ENCODE measurements around the gene RCBTB2. TPM values are rescaled to one million over a fixed set of nuclear protein-coding genes. Genes with fewer than 3 reads are reported as not detected.

The RCBTB2 gene
- polyA plus RNA-seq, 3 donors, result 55.5 to 100 (median 64.4) TPM

DNA sequence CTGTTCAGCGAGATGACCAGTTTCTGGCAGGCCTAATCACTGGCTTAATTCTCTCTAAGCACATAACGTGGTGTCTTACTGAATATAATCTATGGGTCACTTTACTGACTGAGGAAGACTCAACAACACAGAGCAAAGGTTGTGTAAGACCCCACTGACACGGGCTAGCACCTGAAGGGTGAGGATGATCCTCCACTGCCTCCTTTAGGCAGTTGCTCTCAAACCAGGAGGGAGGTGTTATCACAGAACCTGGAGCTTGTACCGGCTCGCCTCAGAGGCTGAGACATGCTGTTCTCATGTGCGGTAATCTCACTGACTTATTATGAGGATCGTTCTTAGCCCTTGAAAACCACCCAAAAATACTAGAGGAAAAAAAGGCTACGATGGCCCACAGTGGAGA, 28.3 kb downstream of the RCBTB2 start:
- Histone ChIP-seq H3K79me2 (ENCODE audit: insufficient read depth, low read length) (peaks cover 10% of the 10 kb centered on the region), H3K36me3 (replicated peaks in 1 of 2; ENCODE audit: control insufficient read depth in 1 of 2, insufficient read depth in 2 of 2, low read length in 2 of 2) (peaks cover 8 to 50% of the 10 kb centered on the region in 2 donors), H3K4me3 (replicated peaks in 1 of 3; ENCODE audit: low read depth in 2 of 3, low read length in 3 of 3) (no peak overlapping the region), H3K4me2 (replicated peaks; ENCODE audit: extremely low read depth, low read length, poor library complexity, severe bottlenecking) (no peak overlapping the region), H4K20me1 (ENCODE audit: insufficient read depth, low read length) (no peaks in the 10 kb centered on the region), H3K4me1 (ENCODE audit: control insufficient read depth in 1 of 2, insufficient read depth in 2 of 2, low read length in 2 of 2) (peaks cover 72 to 86% of the 10 kb centered on the region in 2 donors), H3K27me3 (ENCODE audit: control insufficient read depth in 2 of 2, insufficient read depth in 2 of 2, low read length in 2 of 2) (no peaks in the 10 kb centered on the region), H3K9ac (ENCODE audit: insufficient read depth, low read length, poor library complexity, severe bottlenecking) (peak overlapping the region; percentile 27), H3K27ac (ENCODE audit: low read depth in 1 of 2, low read length in 2 of 2) (peak overlapping the region; percentile 93 to 97), H2AFZ (ENCODE audit: insufficient read depth, low read depth, low read length, poor library complexity, severe bottlenecking) (no peak overlapping the region), H3K9me3 (replicated peaks in 1 of 2; ENCODE audit: control insufficient read depth in 1 of 2, insufficient read depth in 1 of 2, low read length in 2 of 2) (no peaks in the 10 kb centered on the region)
- no peak for TF ChIP-seq CTCF (IDR thresholded peaks at IDR 0.05)
- H3K9me3 Mint-ChIP-seq, result peaks cover 0 to 2% (median 0%) of the 10 kb centered on the region in 7 donors
- H3K4me3 Mint-ChIP-seq, result no peak overlapping the region
- H3K27ac Mint-ChIP-seq, result peak overlapping the region; percentile 80 to 98 (median 95)
- intact Hi-C loops (cut with micrococcal nuclease), result loop anchor here (5.0 to 10.0 kb wide), 4 partner anchors 60 to 478 kb away; no protein-coding TSS in a partner anchor
- peaks cover 0 to 3% (median 1%) of the 10 kb centered on the region in 3 donors for H3K27me3 Mint-ChIP-seq (ENCODE audit: low read depth in 3 of 3)
- H3K4me1 Mint-ChIP-seq, result peaks cover 80% of the 10 kb centered on the region
- 100% methylated on average over 2 of the region's 8 CpGs for WGBS (ENCODE audit: insufficient coverage)
- H3K36me3 Mint-ChIP-seq, result peaks cover 57 to 82% of the 10 kb centered on the region in 2 donors
- peak in 1 of 3 donors; percentile 18 for DNase-seq

- Histone ChIP-seq H3K9me3 (replicated peaks in 1 of 2; ENCODE audit: control insufficient read depth in 1 of 2, insufficient read depth in 1 of 2, low read length in 2 of 2) (no peaks in the 10 kb centered on the region), H2AFZ (ENCODE audit: insufficient read depth, low read depth, low read length, poor library complexity, severe bottlenecking) (no peak overlapping the region), H3K4me3 (replicated peaks in 1 of 3; ENCODE audit: low read depth in 2 of 3, low read length in 3 of 3) (no peak overlapping the region), H3K4me2 (replicated peaks; ENCODE audit: extremely low read depth, low read length, poor library complexity, severe bottlenecking) (no peak overlapping the region), H3K27ac (ENCODE audit: low read depth in 1 of 2, low read length in 2 of 2) (peak overlapping the region in 1 of 2 donors; percentile 87), H3K4me1 (ENCODE audit: control insufficient read depth in 1 of 2, insufficient read depth in 2 of 2, low read length in 2 of 2) (peaks cover 76 to 90% of the 10 kb centered on the region in 2 donors), H3K9ac (ENCODE audit: insufficient read depth, low read length, poor library complexity, severe bottlenecking) (no peak overlapping the region), H4K20me1 (ENCODE audit: insufficient read depth, low read length) (no peaks in the 10 kb centered on the region), H3K36me3 (replicated peaks in 1 of 2; ENCODE audit: control insufficient read depth in 1 of 2, insufficient read depth in 2 of 2, low read length in 2 of 2) (peaks cover 8 to 51% of the 10 kb centered on the region in 2 donors), H3K79me2 (ENCODE audit: insufficient read depth, low read length) (peaks cover 10% of the 10 kb centered on the region), H3K27me3 (ENCODE audit: control insufficient read depth in 2 of 2, insufficient read depth in 2 of 2, low read length in 2 of 2) (no peaks in the 10 kb centered on the region)
- WGBS (ENCODE audit: insufficient coverage), result 93% methylated on average over 3 of the region's 19 CpGs
- TF ChIP-seq CTCF (IDR thresholded peaks at IDR 0.05), result no peak
- no peak for DNase-seq
- H3K27me3 Mint-ChIP-seq (ENCODE audit: low read depth in 3 of 3), result peaks cover 0 to 4% (median 0%) of the 10 kb centered on the region in 3 donors
- H3K9me3 Mint-ChIP-seq, result peaks cover 0 to 3% (median 0%) of the 10 kb centered on the region in 7 donors
- peaks cover 86% of the 10 kb centered on the region for H3K4me1 Mint-ChIP-seq
- no peak overlapping the region for H3K4me3 Mint-ChIP-seq
- peak overlapping the region in 6 of 7 donors; percentile 11 to 88 (median 56) for H3K27ac Mint-ChIP-seq
- intact Hi-C loops (cut with micrococcal nuclease), result loop anchor here (5.0 to 10.0 kb wide), 4 partner anchors 58 to 480 kb away; no protein-coding TSS in a partner anchor
- peaks cover 57 to 83% of the 10 kb centered on the region in 2 donors for H3K36me3 Mint-ChIP-seq
Measured at GRCh38 chr13:48502601-48503319, 30.1 kb downstream of the RCBTB2 start.
